Testis (tissue), 3 donors: ENCODE results near the gene KLHL6. TPM values are rescaled to one million over a fixed set of nuclear protein-coding genes. Genes with fewer than 3 reads are reported as not detected.

ENCODE experiments used
- DNase-seq: peaks from one replicate; pipeline ENCODE4 v3.0.0-alpha.2; 2019
- H3K27ac ChIP-seq, 2 donors: fragments of 200-600 bp; sonication (generic); one replicate each; pipeline ENCODE4 v1.5.1; 2019
- H3K27me3 ChIP-seq: fragments of 200-600 bp; sonication (generic); one replicate; pipeline ENCODE4 v1.5.1; 2019
- H3K36me3 ChIP-seq: fragments of 200-600 bp; sonication (generic); one replicate; pipeline ENCODE4 v1.5.1; 2017; ENCODE audit warnings: low read depth; ENCODE audit errors: missing control alignments
- H3K4me1 ChIP-seq: fragments of 200-600 bp; sonication (generic); one replicate; pipeline ENCODE4 v1.5.1; 2019
- H3K4me3 ChIP-seq, 2 donors: fragments of 200-600 bp; sonication (generic); one replicate each; pipeline ENCODE4 v1.5.1; 2017 to 2019
- H3K9me3 ChIP-seq: fragments of 200-600 bp; sonication (generic); one replicate; pipeline ENCODE4 v1.5.1; 2017
- POLR2A ChIP-seq: fragments of 450-650 bp; IDR thresholded peaks from one replicate; pipeline ENCODE4 v1.6.1; 2017; ENCODE audit warnings: antibody characterized with exemption, mild to moderate bottlenecking, moderate library complexity
- WGBS, 2 donors: methylation state at CpG; one replicate each; pipeline ENCODE4 v1.1.5; 2018; 5-methylcytosine and 5-hydroxymethylcytosine counted together
- intact Hi-C: fragments of 100-400 bp; cut with DNase I; formaldehyde crosslinking; loops from one replicate; pipeline ENCODE4 v1.15.1; 2023; ENCODE audit warnings: low total_unique reads
- polyA plus RNA-seq: library from polyadenylated mRNA; stranded (reverse); fragments of 350-450 nt; fragmentation: Illumina TruSeq; extraction: RNeasy Lipid Tissue Mini Kit (QIAGEN cat#74804); gene quantifications from one replicate; pipeline ENCODE4 v1.2.3, GENCODE V29; 2014; ENCODE audit warnings: low read depth, low replicate concordance; ENCODE audit not compliant: insufficient read depth
- total RNA-seq, 2 donors: library from RNA; depleted of rRNA; stranded (reverse); fragments of >200 nt; gene quantifications; one replicate each; pipeline ENCODE4 v1.2.3, GENCODE V29; 2016
- TF ChIP-seq, protein P1 (sequence below), 3 experiments: fragments of 450-650 bp in 2 of 3; fragments of 200-600 bp in 1 of 3; sonication (generic) in 1 of 3; IDR thresholded peaks; one replicate each; pipeline ENCODE4 v1.5.1; 2016 to 2019; ENCODE audit warnings: antibody characterized with exemption in 3 of 3, mild to moderate bottlenecking in 2 of 3, moderate library complexity in 1 of 3

The KLHL6 gene
- total and polyA plus RNA-seq, 3 donors from 2014 or later, result 0.55 to 1.5 (median 1.4) TPM

GRCh38 chr3:183581496-183582155 lies 26.1 kb upstream of the KLHL6 start:
- Histone ChIP-seq H3K27me3 (no peaks in the 10 kb centered on the region), H3K4me1 (peaks cover 37% of the 10 kb centered on the region), H3K4me3 (no peak overlapping the region), H3K36me3 (no peaks in the 10 kb centered on the region), H3K9me3 (no peaks in the 10 kb centered on the region), H3K27ac (no peak overlapping the region)
- DNase-seq, result no peak
- no peak for TF ChIP-seq POLR2A
- TF ChIP-seq, protein P1, sequence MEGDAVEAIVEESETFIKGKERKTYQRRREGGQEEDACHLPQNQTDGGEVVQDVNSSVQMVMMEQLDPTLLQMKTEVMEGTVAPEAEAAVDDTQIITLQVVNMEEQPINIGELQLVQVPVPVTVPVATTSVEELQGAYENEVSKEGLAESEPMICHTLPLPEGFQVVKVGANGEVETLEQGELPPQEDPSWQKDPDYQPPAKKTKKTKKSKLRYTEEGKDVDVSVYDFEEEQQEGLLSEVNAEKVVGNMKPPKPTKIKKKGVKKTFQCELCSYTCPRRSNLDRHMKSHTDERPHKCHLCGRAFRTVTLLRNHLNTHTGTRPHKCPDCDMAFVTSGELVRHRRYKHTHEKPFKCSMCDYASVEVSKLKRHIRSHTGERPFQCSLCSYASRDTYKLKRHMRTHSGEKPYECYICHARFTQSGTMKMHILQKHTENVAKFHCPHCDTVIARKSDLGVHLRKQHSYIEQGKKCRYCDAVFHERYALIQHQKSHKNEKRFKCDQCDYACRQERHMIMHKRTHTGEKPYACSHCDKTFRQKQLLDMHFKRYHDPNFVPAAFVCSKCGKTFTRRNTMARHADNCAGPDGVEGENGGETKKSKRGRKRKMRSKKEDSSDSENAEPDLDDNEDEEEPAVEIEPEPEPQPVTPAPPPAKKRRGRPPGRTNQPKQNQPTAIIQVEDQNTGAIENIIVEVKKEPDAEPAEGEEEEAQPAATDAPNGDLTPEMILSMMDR (IDR thresholded peaks at IDR 0.05), result no peak
- 82 to 89% methylated on average over 3 of the region's 3 CpGs for WGBS, 2 donors
- intact Hi-C loops, result no loop called here

DNA sequence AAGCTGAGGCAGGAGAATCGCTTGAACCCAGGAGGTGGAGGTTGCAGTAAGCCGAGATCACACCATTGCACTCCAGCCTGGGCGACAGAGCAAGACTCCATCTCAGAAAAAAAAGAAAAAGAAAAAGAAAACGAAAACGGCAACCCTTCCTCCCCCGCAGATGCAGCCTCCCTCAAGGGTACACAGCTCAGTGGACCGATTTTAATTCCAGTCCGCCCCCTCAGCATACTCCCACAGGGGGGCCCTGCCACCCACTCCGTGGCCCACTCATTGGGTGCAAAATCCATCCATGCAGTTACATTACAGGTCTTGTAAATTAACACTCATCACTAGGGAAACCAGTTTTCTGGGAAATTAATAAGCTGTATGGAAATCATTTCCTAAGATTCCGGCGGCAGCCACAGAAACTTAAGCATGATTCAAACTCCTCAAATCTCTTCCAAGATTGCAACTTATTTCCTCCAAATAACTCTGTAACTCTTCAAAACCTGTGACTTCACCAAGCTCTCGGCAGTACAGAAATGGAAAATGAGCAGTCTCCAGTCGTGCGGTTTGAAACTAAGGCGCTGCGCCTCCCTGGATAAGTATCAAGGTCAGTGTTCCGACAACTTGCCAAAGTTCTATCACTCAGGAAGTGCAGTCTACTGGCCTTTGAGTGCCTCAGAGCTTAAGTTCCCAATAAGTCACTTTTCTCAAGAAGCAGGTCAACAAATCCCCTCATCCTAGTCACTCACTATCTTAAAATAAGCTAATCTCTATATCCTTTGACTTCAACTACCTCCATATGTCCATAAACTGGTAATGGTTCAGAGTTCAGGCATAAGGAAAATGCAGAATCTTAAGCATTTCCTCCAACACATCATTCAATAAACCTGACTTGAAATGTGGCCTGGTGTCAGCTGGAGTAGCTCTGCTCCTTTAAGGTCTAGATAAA lies 24.7 kb upstream of the KLHL6 start:
- Histone ChIP-seq H3K4me1 (peaks cover 34% of the 10 kb centered on the region), H3K27me3 (no peaks in the 10 kb centered on the region), H3K4me3 (no peak overlapping the region), H3K9me3 (no peaks in the 10 kb centered on the region), H3K36me3 (no peaks in the 10 kb centered on the region), H3K27ac (peak overlapping the region; percentile 42 to 65)
- TF ChIP-seq, protein P1 (IDR thresholded peaks at IDR 0.05), result no peak
- TF ChIP-seq POLR2A, result no peak
- WGBS, 2 donors, result 12 to 16% methylated on average over 17 of the region's 17 CpGs
- peak; percentile 83 for DNase-seq
- intact Hi-C loops, result no loop called here

GRCh38 chr3:183578179-183578578 lies 22.7 kb upstream of the KLHL6 start:
- no peak for DNase-seq

GRCh38 chr3:183577346-183577745 lies 21.8 kb upstream of the KLHL6 start:
- peaks cover 9% of the 10 kb centered on the region for H3K4me1 ChIP-seq
- no peaks in the 10 kb centered on the region for H3K27me3 ChIP-seq
- 88 to 94% methylated on average over 3 of the region's 3 CpGs for WGBS, 2 donors
- H3K27ac ChIP-seq, result no peak overlapping the region
- no peak for TF ChIP-seq POLR2A
- TF ChIP-seq, protein P1 (IDR thresholded peaks at IDR 0.05), result no peak
- H3K36me3 ChIP-seq, result no peaks in the 10 kb centered on the region
- DNase-seq, result no peak
- H3K4me3 ChIP-seq, result no peak overlapping the region
- H3K9me3 ChIP-seq, result no peaks in the 10 kb centered on the region
- intact Hi-C loops, result no loop called here

More at GRCh38 chr3:183578179-183578578, 22.7 kb upstream of the KLHL6 start:
- H3K4me3 ChIP-seq, result no peak overlapping the region
- 91 to 93% methylated on average over 3 of the region's 3 CpGs for WGBS, 2 donors
- no peaks in the 10 kb centered on the region for H3K27me3 ChIP-seq
- no peaks in the 10 kb centered on the region for H3K9me3 ChIP-seq
- H3K27ac ChIP-seq, result no peak overlapping the region
- TF ChIP-seq POLR2A, result no peak
- TF ChIP-seq, protein P1 (IDR thresholded peaks at IDR 0.05), result no peak
- intact Hi-C loops, result no loop called here
- H3K4me1 ChIP-seq, result peaks cover 13% of the 10 kb centered on the region
- H3K36me3 ChIP-seq, result no peaks in the 10 kb centered on the region
